GM12872 (cell line): ENCODE data around the gene VTI1A.

Experiments used
- TF ChIP-seq, protein P1 (sequence below): IDR thresholded peaks from 3 replicates; pipeline ENCODE4 v1.5.1; 2011; ENCODE audit warnings: low read depth, mild to moderate bottlenecking, low read length, moderate library complexity; ENCODE audit not compliant: insufficient read depth

VTI1A gene

DNA sequence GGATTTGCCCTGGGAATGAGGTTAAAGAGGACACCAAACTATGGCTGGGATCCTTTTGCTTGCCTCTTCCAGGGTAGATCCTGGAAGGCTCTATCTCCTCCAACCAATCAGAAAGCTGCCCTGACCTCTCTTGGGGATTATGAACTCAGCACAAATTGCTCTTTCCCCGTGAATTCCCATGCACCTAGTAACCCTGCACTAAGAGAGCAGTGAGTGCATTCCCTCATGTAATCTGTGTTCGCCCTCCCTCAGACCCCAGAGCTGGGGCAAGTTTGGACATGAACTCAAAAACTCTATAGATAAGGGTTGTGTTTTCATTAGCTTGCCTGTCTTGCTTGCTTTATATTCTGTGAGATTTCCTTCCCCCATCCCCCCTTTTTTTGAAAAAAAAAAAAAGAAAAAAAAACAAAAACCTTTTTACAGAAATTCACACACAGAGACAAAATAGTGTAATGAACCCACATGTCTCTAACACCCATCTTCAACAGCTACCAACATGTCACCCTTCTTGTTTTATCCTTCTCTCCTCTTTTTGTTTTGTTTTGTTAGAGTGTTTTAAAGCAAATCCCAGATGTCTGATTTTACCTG, 277.5 kb downstream of the VTI1A start:
- TF ChIP-seq, protein P1, sequence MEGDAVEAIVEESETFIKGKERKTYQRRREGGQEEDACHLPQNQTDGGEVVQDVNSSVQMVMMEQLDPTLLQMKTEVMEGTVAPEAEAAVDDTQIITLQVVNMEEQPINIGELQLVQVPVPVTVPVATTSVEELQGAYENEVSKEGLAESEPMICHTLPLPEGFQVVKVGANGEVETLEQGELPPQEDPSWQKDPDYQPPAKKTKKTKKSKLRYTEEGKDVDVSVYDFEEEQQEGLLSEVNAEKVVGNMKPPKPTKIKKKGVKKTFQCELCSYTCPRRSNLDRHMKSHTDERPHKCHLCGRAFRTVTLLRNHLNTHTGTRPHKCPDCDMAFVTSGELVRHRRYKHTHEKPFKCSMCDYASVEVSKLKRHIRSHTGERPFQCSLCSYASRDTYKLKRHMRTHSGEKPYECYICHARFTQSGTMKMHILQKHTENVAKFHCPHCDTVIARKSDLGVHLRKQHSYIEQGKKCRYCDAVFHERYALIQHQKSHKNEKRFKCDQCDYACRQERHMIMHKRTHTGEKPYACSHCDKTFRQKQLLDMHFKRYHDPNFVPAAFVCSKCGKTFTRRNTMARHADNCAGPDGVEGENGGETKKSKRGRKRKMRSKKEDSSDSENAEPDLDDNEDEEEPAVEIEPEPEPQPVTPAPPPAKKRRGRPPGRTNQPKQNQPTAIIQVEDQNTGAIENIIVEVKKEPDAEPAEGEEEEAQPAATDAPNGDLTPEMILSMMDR, result no peak

DNA sequence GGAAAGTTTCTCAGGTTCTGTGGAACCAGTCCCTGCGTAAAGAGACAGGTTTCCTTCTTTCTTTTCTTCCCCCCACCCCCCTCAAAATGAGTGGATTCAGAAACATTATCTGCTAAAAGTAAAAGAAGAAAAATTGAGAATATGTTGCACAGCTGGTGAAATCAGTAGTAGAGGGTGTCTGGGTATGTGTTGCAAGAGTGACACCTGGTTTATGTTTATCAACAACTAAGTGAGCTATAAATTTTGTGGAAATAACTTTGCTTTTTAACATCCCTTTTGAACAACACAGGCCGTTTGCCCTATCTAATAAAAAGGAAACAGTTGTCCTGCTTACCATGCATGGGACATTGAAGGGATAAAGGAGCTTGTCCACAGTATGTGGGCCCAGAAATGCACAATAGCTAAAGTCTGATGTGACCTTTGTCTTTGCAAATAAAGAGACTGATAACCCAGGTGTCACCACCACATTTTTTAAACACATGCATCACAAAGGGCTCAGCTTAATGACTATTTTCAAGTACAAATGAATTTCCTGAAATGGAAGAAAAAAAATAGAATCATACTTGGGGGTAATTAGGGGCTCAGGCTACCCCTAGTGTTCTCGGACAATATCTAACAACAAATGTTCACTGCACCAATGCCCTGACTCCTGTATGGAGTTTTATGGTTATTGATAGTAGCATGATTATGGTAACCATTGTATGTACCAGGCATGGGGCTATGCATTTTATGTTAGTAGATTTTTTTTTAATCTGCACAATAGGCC, 281.3 kb downstream of the VTI1A start:
- TF ChIP-seq, protein P1, result no peak

DNA sequence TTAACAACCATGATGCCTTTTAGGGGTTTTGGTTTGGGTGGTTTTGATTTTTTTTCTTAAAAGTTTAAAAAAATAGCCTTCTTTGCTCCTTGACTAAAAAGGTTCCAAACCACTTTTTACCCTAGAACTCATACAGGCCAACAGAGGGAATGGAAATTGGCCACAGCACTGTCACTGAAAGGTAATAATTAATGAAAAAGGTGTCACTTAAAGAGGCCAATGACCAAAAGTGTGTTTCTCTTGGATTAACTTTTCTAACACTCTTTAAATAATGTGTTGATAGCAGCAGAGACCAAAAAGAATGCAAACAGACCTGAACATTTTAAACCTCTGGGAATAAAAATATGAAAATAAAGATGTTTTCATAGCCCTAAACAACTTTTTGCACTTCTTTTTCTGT, 282.0 kb downstream of the VTI1A start:
- TF ChIP-seq, protein P1, result no peak

DNA sequence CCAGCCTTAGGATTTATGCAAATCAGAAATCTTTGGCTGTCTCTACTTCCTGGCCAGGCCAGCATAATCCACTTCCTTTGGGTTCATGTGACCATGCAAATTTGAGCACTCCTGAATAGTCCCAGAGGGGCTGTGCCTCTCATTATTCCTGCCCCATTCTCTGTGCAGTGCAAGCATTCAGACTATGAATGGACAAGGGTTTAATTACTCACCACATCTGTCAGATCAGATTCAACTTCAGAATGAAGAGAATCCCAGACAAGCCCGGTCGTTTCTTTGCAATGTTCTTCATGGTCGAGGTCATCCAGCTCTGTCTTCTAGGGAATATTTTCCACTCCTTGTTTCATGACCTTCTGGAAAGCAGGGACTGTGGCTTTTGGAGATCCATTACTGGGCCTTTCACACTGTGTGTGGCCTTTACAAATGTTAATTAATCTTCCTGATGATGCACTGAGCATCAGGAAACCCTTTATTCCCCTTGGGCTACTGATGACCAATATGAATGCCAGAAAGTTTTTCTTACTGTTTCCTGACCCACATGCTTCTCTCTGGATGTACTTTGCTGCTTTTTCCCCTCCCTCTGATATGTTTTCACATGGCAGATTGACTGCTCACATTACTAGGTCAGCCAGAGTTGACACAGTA, 285.4 kb downstream of the VTI1A start:
- TF ChIP-seq, protein P1, result no peak

DNA sequence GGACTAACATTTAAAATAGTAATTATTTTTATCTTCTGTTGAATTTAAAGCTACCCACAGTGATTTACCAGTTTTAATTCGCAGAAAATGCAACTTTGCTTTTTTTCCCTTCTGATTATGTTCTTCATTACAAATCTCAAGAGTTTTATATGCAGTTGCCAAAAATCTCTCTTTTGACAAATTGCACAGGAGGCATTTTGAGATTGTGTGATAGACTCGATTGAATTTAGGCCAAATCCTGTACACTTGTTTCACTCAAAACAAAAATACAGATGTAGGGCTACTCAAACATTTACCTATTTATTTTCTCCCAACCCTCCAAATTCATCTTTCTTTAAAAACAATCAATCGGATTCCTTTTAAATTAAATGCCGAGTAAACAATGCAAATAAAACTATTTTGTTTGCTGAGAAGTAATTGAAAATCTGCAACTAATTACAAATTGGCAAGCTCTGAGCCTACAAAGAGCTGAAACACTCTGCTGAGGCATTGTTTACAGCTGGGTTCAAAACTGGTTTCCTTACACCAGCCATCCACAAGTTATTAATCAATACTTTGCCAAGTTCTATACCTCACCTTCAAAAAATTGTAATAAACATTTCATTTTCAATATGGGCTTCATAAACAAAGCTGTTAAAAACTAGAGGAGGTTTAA, 288.2 kb downstream of the VTI1A start:
- TF ChIP-seq, protein P1, result no peak

DNA sequence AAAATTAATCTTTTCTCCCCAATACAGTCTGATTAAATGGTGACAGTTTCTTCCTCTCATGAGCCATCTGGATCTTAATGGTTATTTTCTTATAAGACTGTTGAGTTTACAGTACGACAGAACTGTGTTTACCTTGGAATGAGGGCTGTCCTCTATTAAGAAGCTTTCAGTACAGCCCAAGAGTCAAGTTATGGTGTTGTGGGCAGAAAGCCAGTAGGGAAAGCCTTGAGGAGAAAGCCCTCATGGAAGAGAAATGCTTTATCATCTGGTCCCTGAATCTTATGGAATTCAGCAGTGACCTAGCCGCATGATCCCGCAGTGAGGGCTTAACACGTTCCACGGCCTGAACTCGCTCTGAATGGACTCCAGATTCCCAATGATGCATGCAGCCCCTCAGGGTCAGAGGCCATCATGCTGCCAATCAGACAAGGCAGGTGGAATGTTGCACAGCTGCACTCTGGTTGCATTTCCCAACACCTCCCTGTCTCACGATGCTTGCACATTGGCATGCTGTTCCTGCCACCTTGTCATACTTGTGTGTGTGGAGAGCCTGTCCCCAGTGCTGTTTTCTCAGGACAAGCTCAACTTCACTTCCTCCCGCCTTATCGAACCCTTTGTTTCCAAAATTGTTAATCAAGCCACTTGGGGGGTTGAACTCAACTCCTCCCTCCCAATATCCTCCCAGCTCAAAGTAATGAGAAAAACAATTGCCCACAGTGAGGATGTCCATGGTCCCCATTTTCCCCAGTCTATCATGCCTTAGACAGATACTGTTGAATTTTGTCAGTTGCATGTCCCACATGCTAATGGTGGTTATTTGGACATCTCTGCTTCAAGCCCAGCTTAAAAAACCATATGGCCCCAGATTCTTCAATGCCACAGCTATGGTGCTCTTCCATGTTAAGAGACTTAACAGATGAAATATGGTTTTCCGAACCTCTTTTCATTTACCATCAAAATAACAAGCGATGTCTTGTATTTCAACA, 291.9 kb downstream of the VTI1A start:
- TF ChIP-seq, protein P1, result no peak
